ENCODE measurements around the gene TMEM87A.

Gene TMEM87A

GRCh38 chr15:42178056-42178455, 95.2 kb downstream of the TMEM87A start:
- no peak for TF ChIP-seq CTCF (IDR thresholded peaks at IDR 0.05; ENCODE audit: low read depth, low read length)
- no peak for DNase-seq (ENCODE audit: extremely low read depth, low read depth)

- TF ChIP-seq CTCF (IDR thresholded peaks at IDR 0.05; ENCODE audit: low read depth, low read length), result no peak
- no peak for DNase-seq (ENCODE audit: extremely low read depth, low read depth)
These were observed 97.6 kb downstream of the TMEM87A start for GRCh38 chr15:42175671-42176070.

- no peak for TF ChIP-seq CTCF (IDR thresholded peaks at IDR 0.05; ENCODE audit: low read depth, low read length)
- no peak for DNase-seq (ENCODE audit: extremely low read depth, low read depth)
These were observed 100.8 kb downstream of the TMEM87A start for GRCh38 chr15:42172475-42172874.

- DNase-seq (ENCODE audit: extremely low read depth, low read depth), result no peak
- no peak for TF ChIP-seq CTCF (IDR thresholded peaks at IDR 0.05; ENCODE audit: low read depth, low read length)
These were observed 101.4 kb downstream of the TMEM87A start for GRCh38 chr15:42171795-42172194.

GRCh38 chr15:42171122-42171521, 102.1 kb downstream of the TMEM87A start:
- DNase-seq (ENCODE audit: extremely low read depth, low read depth), result no peak
- no peak for TF ChIP-seq CTCF (IDR thresholded peaks at IDR 0.05; ENCODE audit: low read depth, low read length)

GRCh38 chr15:42166225-42166940, 106.8 kb downstream of the TMEM87A start:
- no peak for DNase-seq (ENCODE audit: extremely low read depth, low read depth)
- TF ChIP-seq CTCF (IDR thresholded peaks at IDR 0.05; ENCODE audit: low read depth, low read length), result no peak

- TF ChIP-seq CTCF (IDR thresholded peaks at IDR 0.05; ENCODE audit: low read depth, low read length), result no peak
- no peak for DNase-seq (ENCODE audit: extremely low read depth, low read depth)
These were observed 108.1 kb downstream of the TMEM87A start for GRCh38 chr15:42165106-42165505.

Data from AG09319 (cell line).